Measurements from ENCODE around the gene SPAG9. TPM values are rescaled to one million over a fixed set of nuclear protein-coding genes. Genes with fewer than 3 reads are reported as not detected.
A peak's percentile ranks its signal among the peaks of the same experiment; 100 is the strongest.

Gene SPAG9
- total and polyA plus RNA-seq, 2 experiments from 2014 or later: 13.7 to 45.0 TPM

DNA sequence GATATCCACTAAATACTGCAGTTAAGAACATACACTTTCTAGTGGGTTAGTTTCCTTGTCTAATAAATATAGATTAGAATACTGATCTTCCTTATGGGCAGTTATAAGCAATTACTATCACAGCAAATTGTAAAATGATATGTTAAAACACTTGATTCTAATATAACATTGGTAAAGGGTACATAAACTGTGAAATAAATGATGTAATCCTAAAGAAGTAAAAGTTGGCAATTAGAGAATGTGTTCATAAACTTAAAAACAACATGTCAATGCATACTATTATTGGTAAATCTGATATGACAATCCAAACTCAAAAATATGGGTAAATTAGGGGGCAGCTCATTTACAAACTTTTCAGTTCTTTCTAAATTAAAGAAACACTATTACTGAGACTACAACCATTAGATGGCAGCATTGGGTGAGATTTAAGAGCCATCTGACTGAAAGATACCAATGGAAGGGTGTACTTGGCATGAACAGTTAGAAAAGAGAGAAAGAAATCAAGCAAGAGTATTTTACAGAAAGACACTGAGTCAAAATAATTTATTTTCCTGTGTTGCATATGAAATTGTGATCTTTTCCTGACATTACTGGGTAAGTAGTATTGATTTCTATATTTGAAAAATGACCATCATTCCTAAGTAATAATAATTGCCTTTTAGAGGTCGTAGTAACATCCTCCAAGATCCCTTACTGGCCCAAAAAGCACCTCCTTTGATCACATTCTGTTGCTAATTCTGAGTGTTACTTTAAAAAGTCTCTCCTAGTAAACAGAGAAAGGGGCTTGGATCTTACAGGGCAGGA, 119.6 kb downstream of the SPAG9 start:
- Histone ChIP-seq H3K36me3 (ENCODE audit: insufficient read depth) (peaks cover 28% of the 10 kb centered on the region), H3K27ac (ENCODE audit: low read depth) (no peak overlapping the region)
- H3K4me1 Mint-ChIP-seq: no peaks in the 10 kb centered on the region

DNA sequence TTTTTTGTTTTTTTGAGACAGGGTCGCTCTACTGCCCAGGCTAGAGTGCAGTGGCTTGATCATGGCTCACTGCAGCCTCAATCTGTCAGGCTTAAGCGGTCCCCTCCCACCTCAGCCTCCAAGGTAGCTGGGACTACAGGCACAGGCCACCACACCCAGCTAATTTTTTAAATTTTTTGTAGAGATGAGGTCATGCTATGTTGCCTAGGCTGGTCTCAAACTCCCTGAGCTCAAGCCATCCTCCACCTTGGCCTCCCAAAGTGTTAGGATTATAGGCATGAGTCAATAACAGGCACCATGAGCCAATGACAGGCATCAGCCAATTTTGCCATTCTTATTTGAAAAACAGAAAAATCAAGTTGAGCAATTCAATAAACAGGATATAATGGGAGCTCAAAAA, 125.0 kb downstream of the SPAG9 start:
- Mint-ChIP-seq H3K4me1 (no peaks in the 10 kb centered on the region), H3K36me3 (ENCODE audit: low read depth) (peaks cover 43% of the 10 kb centered on the region), H3K4me3 (no peak overlapping the region), H3K27ac (no peak overlapping the region), H3K9me3 (no peaks in the 10 kb centered on the region), H3K27me3 (ENCODE audit: insufficient read depth, low read depth, poor library complexity) (peaks cover 3% of the 10 kb centered on the region)
- Histone ChIP-seq H4K20me1 (replicated peaks; ENCODE audit: insufficient read depth) (0 out of 2 replicates have a peak, but pooled peaks cover 3% of the 10 kb centered on the region), H3K36me3 (ENCODE audit: insufficient read depth) (peaks cover 56% of the 10 kb centered on the region), H3K27ac (ENCODE audit: low read depth) (no peak overlapping the region), H3F3A (replicated peaks; ENCODE audit: low read depth) (no peaks in the 10 kb centered on the region), H3K4me2 (no peak overlapping the region), H3K27me3 (ENCODE audit: insufficient read depth) (no peaks in the 10 kb centered on the region), H3K79me2 (replicated peaks; ENCODE audit: insufficient read depth) (no peaks in the 10 kb centered on the region), H3K4me1 (ENCODE audit: insufficient read depth) (no peaks in the 10 kb centered on the region), H3K4me3 (no peak overlapping the region), H2AFZ (no peak overlapping the region), H3K9me2 (ENCODE audit: insufficient read depth) (no peaks in the 10 kb centered on the region)
- no peak for ATAC-seq
- no peak for DNase-seq (ENCODE audit: low spot score)
- TF ChIP-seq ETS1 (IDR thresholded peaks at IDR 0.05): no peak
- no peak for TF ChIP-seq STAT1 (IDR thresholded peaks at IDR 0.05; ENCODE audit: unreplicated experiment)
- TF ChIP-seq POLR2AphosphoS5 (IDR thresholded peaks at IDR 0.05; ENCODE audit: low read depth): no peak
- TF ChIP-seq ZNF331 (CRISPR knock-in tag; IDR thresholded peaks at IDR 0.05; ENCODE audit: low read depth): no peak
- no peak for TF ChIP-seq JUNB (IDR thresholded peaks at IDR 0.05; ENCODE audit: unreplicated experiment)
- TF ChIP-seq EZH2phosphoT487 (IDR thresholded peaks at IDR 0.05; ENCODE audit: unreplicated experiment): no peak
- no peak for TF ChIP-seq ZNF114 (CRISPR knock-in tag; IDR thresholded peaks at IDR 0.05)
- TF ChIP-seq, protein P1, sequence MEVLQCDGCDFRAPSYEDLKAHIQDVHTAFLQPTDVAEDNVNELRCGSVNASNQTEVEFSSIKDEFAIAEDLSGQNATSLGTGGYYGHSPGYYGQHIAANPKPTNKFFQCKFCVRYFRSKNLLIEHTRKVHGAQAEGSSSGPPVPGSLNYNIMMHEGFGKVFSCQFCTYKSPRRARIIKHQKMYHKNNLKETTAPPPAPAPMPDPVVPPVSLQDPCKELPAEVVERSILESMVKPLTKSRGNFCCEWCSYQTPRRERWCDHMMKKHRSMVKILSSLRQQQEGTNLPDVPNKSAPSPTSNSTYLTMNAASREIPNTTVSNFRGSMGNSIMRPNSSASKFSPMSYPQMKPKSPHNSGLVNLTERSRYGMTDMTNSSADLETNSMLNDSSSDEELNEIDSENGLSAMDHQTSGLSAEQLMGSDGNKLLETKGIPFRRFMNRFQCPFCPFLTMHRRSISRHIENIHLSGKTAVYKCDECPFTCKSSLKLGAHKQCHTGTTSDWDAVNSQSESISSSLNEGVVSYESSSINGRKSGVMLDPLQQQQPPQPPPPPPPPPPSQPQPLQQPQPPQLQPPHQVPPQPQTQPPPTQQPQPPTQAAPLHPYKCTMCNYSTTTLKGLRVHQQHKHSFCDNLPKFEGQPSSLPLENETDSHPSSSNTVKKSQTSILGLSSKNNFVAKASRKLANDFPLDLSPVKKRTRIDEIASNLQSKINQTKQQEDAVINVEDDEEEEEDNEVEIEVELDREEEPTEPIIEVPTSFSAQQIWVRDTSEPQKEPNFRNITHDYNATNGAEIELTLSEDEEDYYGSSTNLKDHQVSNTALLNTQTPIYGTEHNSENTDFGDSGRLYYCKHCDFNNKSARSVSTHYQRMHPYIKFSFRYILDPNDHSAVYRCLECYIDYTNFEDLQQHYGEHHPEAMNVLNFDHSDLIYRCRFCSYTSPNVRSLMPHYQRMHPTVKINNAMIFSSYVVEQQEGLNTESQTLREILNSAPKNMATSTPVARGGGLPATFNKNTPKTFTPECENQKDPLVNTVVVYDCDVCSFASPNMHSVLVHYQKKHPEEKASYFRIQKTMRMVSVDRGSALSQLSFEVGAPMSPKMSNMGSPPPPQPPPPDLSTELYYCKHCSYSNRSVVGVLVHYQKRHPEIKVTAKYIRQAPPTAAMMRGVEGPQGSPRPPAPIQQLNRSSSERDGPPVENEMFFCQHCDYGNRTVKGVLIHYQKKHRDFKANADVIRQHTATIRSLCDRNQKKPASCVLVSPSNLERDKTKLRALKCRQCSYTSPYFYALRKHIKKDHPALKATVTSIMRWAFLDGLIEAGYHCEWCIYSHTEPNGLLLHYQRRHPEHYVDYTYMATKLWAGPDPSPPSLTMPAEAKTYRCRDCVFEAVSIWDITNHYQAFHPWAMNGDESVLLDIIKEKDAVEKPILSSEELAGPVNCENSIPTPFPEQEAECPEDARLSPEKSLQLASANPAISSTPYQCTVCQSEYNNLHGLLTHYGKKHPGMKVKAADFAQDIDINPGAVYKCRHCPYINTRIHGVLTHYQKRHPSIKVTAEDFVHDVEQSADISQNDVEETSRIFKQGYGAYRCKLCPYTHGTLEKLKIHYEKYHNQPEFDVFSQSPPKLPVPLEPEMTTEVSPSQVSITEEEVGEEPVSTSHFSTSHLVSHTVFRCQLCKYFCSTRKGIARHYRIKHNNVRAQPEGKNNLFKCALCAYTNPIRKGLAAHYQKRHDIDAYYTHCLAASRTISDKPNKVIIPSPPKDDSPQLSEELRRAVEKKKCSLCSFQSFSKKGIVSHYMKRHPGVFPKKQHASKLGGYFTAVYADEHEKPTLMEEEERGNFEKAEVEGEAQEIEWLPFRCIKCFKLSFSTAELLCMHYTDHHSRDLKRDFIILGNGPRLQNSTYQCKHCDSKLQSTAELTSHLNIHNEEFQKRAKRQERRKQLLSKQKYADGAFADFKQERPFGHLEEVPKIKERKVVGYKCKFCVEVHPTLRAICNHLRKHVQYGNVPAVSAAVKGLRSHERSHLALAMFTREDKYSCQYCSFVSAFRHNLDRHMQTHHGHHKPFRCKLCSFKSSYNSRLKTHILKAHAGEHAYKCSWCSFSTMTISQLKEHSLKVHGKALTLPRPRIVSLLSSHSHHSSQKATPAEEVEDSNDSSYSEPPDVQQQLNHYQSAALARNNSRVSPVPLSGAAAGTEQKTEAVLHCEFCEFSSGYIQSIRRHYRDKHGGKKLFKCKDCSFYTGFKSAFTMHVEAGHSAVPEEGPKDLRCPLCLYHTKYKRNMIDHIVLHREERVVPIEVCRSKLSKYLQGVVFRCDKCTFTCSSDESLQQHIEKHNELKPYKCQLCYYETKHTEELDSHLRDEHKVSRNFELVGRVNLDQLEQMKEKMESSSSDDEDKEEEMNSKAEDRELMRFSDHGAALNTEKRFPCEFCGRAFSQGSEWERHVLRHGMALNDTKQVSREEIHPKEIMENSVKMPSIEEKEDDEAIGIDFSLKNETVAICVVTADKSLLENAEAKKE (CRISPR knock-in tag; IDR thresholded peaks at IDR 0.05): no peak

More for the DNA sequence above, 119.6 kb downstream of the SPAG9 start:
- H4K20me1 ChIP-seq (replicated peaks; ENCODE audit: insufficient read depth): no peaks in the 10 kb centered on the region
- peaks cover 17% of the 10 kb centered on the region for H3K36me3 Mint-ChIP-seq (ENCODE audit: low read depth)
- H3K4me1 ChIP-seq (ENCODE audit: insufficient read depth): no peaks in the 10 kb centered on the region
- no peak overlapping the region for H3K4me2 ChIP-seq
- H3K9me2 ChIP-seq (ENCODE audit: insufficient read depth): no peaks in the 10 kb centered on the region
- H3K4me3 Mint-ChIP-seq: no peak overlapping the region
- peak; percentile 84 for DNase-seq (ENCODE audit: low spot score)
- H3F3A ChIP-seq (replicated peaks; ENCODE audit: low read depth): no peaks in the 10 kb centered on the region
- no peak overlapping the region for H2AFZ ChIP-seq
- no peaks in the 10 kb centered on the region for H3K27me3 Mint-ChIP-seq (ENCODE audit: insufficient read depth, low read depth, poor library complexity)
- ATAC-seq: peak; percentile 64
- TF ChIP-seq CTCF (conservative IDR thresholded peaks at IDR 0.05; ENCODE audit: low read depth in 2 of 2): peak; percentile 67 to 75
- TF ChIP-seq ZNF114 (CRISPR knock-in tag; IDR thresholded peaks at IDR 0.05): no peak
- H3K9me3 Mint-ChIP-seq: no peaks in the 10 kb centered on the region
- no peak overlapping the region for H3K4me3 ChIP-seq
- no peak overlapping the region for H3K27ac Mint-ChIP-seq
- H3K79me2 ChIP-seq (replicated peaks; ENCODE audit: insufficient read depth): no peaks in the 10 kb centered on the region
- H3K27me3 ChIP-seq (ENCODE audit: insufficient read depth): no peaks in the 10 kb centered on the region
